AG09319 (cell line): ENCODE results near the gene FBXO9.
"Not testable (repeated sequence)": the region's sequence is repeated elsewhere in the genome, so short reads cannot be mapped to it uniquely, and the experiment has no call there.

Experiments
- DNase-seq: peaks from one replicate; pipeline ENCODE4 v3.0.0-alpha.2; 2010; ENCODE audit warnings: low read depth; ENCODE audit errors: extremely low read depth
- TF ChIP-seq, protein P1 (sequence below): IDR thresholded peaks from 2 replicates; pipeline ENCODE4 v1.5.1; 2011; ENCODE audit warnings: low read depth, mild to moderate bottlenecking, inconsistent platforms, low read length, moderate library complexity

The FBXO9 gene

DNA sequence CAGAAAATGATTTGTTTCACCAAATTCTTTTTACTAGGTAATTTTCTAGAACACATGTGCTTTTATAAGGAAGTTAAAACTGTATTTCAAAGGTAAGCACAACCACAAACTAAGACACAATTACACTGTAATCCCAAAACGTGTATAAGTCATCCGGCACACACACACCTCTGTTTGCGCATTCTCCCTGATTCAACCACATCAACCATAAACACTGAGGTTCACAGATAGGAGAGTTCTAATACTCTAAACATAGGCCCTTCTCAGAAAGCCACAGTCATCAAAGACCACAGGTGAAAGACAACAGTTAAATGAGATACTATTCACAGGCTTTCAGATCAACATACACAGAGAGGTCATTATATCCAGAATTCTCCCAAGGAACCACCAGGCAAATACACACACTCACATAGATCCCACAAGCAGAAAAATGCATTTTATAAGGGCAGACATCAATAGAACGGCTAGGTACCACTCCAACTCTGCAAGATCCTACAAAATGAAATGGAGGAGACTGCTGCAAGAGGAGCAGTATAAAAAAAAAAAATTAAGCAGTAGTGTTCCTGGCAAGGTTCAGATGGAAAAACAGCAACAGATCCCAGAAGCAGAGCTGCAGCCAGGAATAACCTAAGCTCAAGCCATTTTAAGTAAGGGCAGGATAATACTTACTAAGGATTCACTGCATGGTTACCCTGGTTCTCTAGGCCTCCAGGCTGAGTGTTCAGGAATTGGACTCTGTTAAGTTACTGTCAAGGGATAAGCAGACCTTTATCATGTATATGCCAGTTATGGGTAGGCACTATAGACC is 6.6 kb upstream of the FBXO9 start:
- TF ChIP-seq, protein P1, sequence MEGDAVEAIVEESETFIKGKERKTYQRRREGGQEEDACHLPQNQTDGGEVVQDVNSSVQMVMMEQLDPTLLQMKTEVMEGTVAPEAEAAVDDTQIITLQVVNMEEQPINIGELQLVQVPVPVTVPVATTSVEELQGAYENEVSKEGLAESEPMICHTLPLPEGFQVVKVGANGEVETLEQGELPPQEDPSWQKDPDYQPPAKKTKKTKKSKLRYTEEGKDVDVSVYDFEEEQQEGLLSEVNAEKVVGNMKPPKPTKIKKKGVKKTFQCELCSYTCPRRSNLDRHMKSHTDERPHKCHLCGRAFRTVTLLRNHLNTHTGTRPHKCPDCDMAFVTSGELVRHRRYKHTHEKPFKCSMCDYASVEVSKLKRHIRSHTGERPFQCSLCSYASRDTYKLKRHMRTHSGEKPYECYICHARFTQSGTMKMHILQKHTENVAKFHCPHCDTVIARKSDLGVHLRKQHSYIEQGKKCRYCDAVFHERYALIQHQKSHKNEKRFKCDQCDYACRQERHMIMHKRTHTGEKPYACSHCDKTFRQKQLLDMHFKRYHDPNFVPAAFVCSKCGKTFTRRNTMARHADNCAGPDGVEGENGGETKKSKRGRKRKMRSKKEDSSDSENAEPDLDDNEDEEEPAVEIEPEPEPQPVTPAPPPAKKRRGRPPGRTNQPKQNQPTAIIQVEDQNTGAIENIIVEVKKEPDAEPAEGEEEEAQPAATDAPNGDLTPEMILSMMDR = no peak
- DNase-seq = no peak

- TF ChIP-seq, protein P1 = no peak
- no peak for DNase-seq
These were observed 5.3 kb upstream of the FBXO9 start for GRCh38 chr6:53059648-53060589.

DNA sequence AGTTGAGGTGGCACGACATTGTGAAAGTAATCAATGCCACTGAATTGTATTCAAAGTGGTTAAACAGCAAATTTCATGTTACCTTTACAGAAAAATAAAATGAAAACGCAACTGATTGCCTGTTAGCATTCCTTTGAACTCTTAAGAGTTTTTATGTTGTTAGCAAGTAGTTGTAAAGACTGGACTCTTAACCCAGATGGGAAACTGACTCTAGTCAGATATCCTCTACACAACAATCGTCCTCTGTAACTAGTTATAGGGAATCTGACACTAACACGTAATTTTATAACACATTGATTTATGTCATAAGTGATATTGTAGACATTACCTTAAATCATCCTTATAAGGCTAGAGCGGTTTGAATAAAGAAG is 3.0 kb upstream of the FBXO9 start:
- DNase-seq = no peak
- TF ChIP-seq, protein P1 = no peak

DNA sequence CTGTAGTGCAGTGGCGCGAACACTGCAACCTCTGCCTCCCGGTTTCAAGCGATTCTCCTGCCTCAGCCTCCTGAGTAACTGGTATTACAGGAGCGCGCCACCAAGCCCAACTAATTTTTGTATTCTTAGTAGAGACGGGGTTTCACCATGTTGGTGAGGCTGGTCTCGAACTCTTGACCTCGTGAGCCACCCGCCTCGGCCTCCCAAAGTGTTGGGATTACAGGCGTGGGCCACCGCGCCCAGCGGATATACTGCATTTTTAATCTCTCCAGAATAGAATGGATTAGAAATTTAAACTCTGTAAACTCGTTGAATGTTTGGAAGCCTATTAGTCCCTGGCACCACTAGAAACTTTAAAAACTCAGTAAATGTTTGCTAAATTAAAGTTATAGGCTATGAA is 949 bp upstream of the FBXO9 start:
- not testable (repeated sequence) for DNase-seq

DNA sequence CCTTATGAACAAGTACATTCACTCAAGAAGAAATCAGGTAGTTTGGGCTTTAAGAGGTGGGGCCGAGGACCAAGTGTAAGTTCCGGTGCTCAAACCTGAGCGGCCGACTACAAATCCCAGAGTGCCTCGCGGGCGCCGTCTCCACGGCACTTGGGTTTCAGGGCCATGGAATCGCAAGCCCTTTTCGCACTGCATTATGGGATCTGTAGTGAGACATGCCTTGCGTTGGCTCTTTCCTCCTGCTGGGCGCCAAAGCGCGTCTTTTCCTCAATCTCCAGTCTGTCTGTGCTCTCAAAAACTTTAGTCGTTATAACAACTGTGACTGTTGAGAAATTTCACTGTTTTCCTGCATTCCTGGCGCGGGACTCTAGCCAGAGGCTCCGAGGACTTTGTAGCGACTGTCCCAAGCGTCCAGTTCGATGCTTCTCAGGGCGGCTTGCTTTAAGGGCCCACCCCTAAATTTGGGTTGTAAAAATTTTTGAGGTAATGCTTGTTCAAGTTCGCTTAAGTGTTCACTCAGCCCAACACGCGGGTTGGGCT is 408 bp upstream of the FBXO9 start:
- peak; percentile 92 for DNase-seq
- TF ChIP-seq, protein P1 = no peak; the same call in 1 of the 2 replicates

DNA sequence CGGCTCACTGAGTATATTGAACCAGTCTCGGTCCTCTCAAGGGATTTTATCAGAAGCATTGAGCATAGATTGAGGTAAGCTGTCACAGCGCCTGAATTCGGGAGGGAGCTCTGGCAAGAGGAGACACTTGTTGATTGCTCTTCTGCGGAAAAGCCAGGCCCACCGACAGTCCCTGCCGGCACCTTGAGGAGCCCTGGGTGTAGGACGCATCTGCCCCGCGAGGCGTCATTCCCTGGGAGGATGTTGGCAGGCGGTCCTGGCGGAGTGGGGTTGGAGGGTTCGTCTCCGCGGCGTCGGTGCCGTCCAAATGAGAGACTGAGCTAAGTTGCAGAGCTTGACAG is 843 bp downstream of the FBXO9 start:
- TF ChIP-seq, protein P1 = no peak
- no peak for DNase-seq

- DNase-seq = no peak
- TF ChIP-seq, protein P1 = no peak
These were observed 1.9 kb downstream of the FBXO9 start for GRCh38 chr6:53066874-53067706.
